Common myeloid progenitor, CD34-positive (primary cell): ENCODE measurements around the gene CERT1. TPM values are rescaled to one million over a fixed set of nuclear protein-coding genes. Genes with fewer than 3 reads are reported as not detected.
"Not testable (repeated sequence)": the region's sequence is repeated elsewhere in the genome, so short reads cannot be mapped to it uniquely, and the experiment has no call there.

ENCODE experiments used
- CTCF ChIA-PET: fragments of 350-600 bp; sonication (Branson Sonifier 250); formaldehyde crosslinking; loops from one replicate; lab custom pipeline; 2021; ENCODE audit warnings: antibody characterized with exemption; lab: Charles Lee
- POLR2A ChIA-PET: fragments of 350-600 bp; sonication (Branson Sonifier 250); formaldehyde crosslinking; loops from one replicate; lab custom pipeline; 2021; ENCODE audit warnings: antibody characterized with exemption; lab: Charles Lee
- DNase-seq, 3 donors: peaks; one replicate each; pipeline versions ENCODE4 v3.0.0 to v3.0.0-alpha.2; 2013
- H3K27ac ChIP-seq, 2 experiments: 1 replicate in 1 of 2; 2 replicates in 1 of 2; pipeline ENCODE4 v1.7.0; 2013; ENCODE audit warnings: inconsistent platforms in 2 of 2, low read length in 2 of 2, mild to moderate bottlenecking in 2 of 2, low read depth in 1 of 2, moderate library complexity in 1 of 2; ENCODE audit not compliant: severe bottlenecking in 2 of 2, insufficient read depth in 1 of 2, poor library complexity in 1 of 2
- H3K27me3 ChIP-seq, 5 experiments: replicated peaks in 2 of 5; 1 replicate in 3 of 5; 2 replicates in 2 of 5; pipeline versions ENCODE4 v1.6.1 to v1.7.0; 2013; ENCODE audit warnings: low read length in 4 of 5, mild to moderate bottlenecking in 2 of 5, moderate library complexity in 2 of 5, inconsistent platforms in 1 of 5; ENCODE audit not compliant: insufficient read depth in 5 of 5, control insufficient read depth in 4 of 5
- H3K36me3 ChIP-seq, 4 experiments: 1 replicate in 2 of 4; 2 replicates in 2 of 4; pipeline versions ENCODE4 v1.6.1 to v1.7.0; 2013; ENCODE audit warnings: low read length in 3 of 4, control low read depth in 1 of 4, mild to moderate bottlenecking in 1 of 4; ENCODE audit not compliant: control insufficient read depth in 4 of 4, insufficient read depth in 4 of 4
- H3K4me1 ChIP-seq, 4 experiments: 1 replicate in 3 of 4; 2 replicates in 1 of 4; pipeline versions ENCODE4 v1.6.1 to v1.7.1; 2013; ENCODE audit warnings: low read length in 3 of 4, mild to moderate bottlenecking in 3 of 4, control low read depth in 1 of 4, inconsistent platforms in 1 of 4, moderate library complexity in 1 of 4; ENCODE audit not compliant: control insufficient read depth in 4 of 4, insufficient read depth in 4 of 4; ENCODE audit errors: control extremely low read depth in 1 of 4
- H3K4me3 ChIP-seq, 7 experiments: 1 replicate in 4 of 7; 2 replicates in 3 of 7; pipeline versions ENCODE4 v1.5.1 to v1.7.0; 2013; ENCODE audit warnings: mild to moderate bottlenecking in 7 of 7, low read length in 6 of 7, moderate library complexity in 6 of 7, inconsistent platforms in 2 of 7, low read depth in 2 of 7, control low read depth in 1 of 7; ENCODE audit not compliant: insufficient read depth in 4 of 7, control insufficient read depth in 1 of 7; ENCODE audit errors: extremely low read depth in 1 of 7
- H3K9me3 ChIP-seq, 5 experiments: 1 replicate in 4 of 5; 2 replicates in 1 of 5; pipeline versions ENCODE4 v1.6.1 to v1.7.1; 2013; ENCODE audit warnings: low read length in 4 of 5, mild to moderate bottlenecking in 2 of 5, inconsistent platforms in 1 of 5, low read depth in 1 of 5, moderate library complexity in 1 of 5; ENCODE audit not compliant: control insufficient read depth in 4 of 5, insufficient read depth in 2 of 5; ENCODE audit errors: control extremely low read depth in 1 of 5
- WGBS: methylation state at CpG from one replicate; pipeline ENCODE4 v1.1.5; 2013; ENCODE audit not compliant: insufficient coverage; 5-methylcytosine and 5-hydroxymethylcytosine counted together
- polyA plus RNA-seq: library from polyadenylated mRNA; unstranded; fragments of 120-200 nt; gene quantifications from one replicate; pipeline ENCODE4 v1.2.1, GENCODE V29; 2013

CERT1 gene, protein sequence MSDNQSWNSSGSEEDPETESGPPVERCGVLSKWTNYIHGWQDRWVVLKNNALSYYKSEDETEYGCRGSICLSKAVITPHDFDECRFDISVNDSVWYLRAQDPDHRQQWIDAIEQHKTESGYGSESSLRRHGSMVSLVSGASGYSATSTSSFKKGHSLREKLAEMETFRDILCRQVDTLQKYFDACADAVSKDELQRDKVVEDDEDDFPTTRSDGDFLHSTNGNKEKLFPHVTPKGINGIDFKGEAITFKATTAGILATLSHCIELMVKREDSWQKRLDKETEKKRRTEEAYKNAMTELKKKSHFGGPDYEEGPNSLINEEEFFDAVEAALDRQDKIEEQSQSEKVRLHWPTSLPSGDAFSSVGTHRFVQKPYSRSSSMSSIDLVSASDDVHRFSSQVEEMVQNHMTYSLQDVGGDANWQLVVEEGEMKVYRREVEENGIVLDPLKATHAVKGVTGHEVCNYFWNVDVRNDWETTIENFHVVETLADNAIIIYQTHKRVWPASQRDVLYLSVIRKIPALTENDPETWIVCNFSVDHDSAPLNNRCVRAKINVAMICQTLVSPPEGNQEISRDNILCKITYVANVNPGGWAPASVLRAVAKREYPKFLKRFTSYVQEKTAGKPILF
- polyA plus RNA-seq = 27.8 TPM

GRCh38 chr5:75511435-75512382, at the start of gene CERT1, which contains the start of gene POLK:
TSS of gene CERT1 (minus strand) at chr5:75511629. CDS start at chr5:75511207, 422 bp downstream.
TSS of gene POLK (plus strand) at chr5:75511891.
- peaks cover 0 to 8% (median 0%) of the 10 kb centered on the region in 5 experiments for H3K9me3 ChIP-seq
- DNase-seq = peak; percentile 98 to 99 (median 99)
- POLR2A ChIA-PET = interaction anchor here (1.2 kb wide), 1 partner anchor 175 kb away, joined by 3 read pairs; the partner anchor contains the start of gene HMGCR
- peak within 1 kb of the TSS; percentile 80 to 92 for H3K27ac ChIP-seq
- CTCF ChIA-PET = interaction anchor here (0.6 to 1.3 kb wide), 5 partner anchors 9 to 763 kb away, joined by 3 to 4 read pairs (median 3); no protein-coding TSS in a partner anchor
- H3K36me3 ChIP-seq = peaks cover 0 to 2% (median under 1%) of the 10 kb centered on the region in 4 experiments
- WGBS = 0% methylated on average over 45 of the region's 71 CpGs
- H3K4me3 ChIP-seq = peak within 1 kb of the TSS; percentile 69 to 97 (median 89)
- H3K27me3 ChIP-seq = no peaks in the 10 kb centered on the region
- H3K4me1 ChIP-seq = peaks cover 2 to 36% (median 19%) of the 10 kb centered on the region in 4 experiments

DNA sequence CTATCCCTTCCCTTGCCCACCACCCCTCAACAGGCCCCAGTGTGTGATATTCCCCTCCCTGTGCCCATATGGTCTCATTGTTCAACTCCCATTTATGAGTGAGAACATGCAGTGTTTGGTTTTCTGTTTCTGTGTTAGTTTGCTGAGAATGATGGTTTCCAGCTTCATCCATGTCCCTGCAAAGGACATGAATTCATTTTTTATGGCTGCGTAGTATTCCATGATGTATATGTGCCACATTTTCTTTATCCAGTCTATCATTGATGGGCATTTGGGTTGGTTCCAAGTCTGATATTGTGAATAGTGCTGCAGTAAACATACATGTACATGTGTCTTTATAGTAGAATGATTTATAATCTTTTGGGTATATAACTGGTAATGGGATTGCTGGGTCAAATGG, 49.2 kb upstream of the CERT1 start:
- H3K27ac ChIP-seq = not testable (repeated sequence)
- CTCF ChIA-PET = interaction anchor here (2.1 kb wide), 1 partner anchor 12 kb away, joined by 5 read pairs; no protein-coding TSS in a partner anchor
- no CpG with 5 or more reads among the region's 1 CpG for WGBS

DNA sequence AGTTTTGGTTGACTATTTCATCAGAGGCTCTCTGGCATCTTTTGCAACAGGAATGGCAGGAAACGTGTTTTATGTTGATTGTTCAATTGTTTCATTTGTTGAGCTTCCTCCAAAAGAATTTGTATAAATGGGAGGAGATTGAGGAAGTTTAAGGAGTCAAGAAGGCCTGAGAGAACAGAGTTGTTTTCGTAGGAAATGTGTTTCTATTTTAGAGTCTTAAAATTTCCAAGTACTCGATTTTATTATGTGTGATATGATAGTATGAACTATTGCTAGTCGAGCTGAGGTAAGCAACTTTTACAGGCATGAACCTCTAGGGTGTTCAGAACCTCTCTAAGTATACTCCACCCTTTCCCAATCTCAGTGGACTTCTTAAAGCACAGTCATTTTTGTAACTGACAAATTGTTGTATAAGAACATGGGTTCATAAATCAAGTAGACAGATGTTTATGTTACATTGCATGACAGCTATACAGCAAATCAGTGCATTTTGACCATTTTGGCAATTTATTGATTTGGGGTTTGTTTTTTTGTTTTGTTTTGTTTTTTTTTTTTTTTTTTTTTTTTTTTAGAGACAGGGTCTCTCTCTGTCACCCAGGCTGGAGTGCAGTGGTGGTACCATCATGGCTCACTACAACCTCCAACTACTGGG, 47.7 kb upstream of the CERT1 start:
- no peaks in the 10 kb centered on the region for H3K27me3 ChIP-seq
- peaks cover 0 to 2% (median 0%) of the 10 kb centered on the region in 5 experiments for H3K9me3 ChIP-seq
- peak; percentile 25 to 74 (median 58) for DNase-seq
- WGBS = 0% methylated on average over 2 of the region's 4 CpGs
- ChIA-PET CTCF (no interaction called here), POLR2A (no interaction called here)
- peak overlapping the region in 5 of 7 experiments; percentile 8 to 66 (median 38) for H3K4me3 ChIP-seq
- peaks cover 0 to 21% (median 15%) of the 10 kb centered on the region in 4 experiments for H3K36me3 ChIP-seq
- peaks cover 3 to 15% (median 6%) of the 10 kb centered on the region in 4 experiments for H3K4me1 ChIP-seq
- H3K27ac ChIP-seq = peak overlapping the region; percentile 22 to 73

More for the DNA sequence above, 49.2 kb upstream of the CERT1 start:
- DNase-seq, POLR2A ChIA-PET, H3K27me3 ChIP-seq, H3K4me3 ChIP-seq, H3K9me3 ChIP-seq: not testable (repeated sequence)
- Histone ChIP-seq H3K36me3 (peaks cover 0 to 11% (median 10%) of the 10 kb centered on the region in 4 experiments), H3K4me1 (peaks cover 3 to 16% (median 6%) of the 10 kb centered on the region in 4 experiments)

DNA sequence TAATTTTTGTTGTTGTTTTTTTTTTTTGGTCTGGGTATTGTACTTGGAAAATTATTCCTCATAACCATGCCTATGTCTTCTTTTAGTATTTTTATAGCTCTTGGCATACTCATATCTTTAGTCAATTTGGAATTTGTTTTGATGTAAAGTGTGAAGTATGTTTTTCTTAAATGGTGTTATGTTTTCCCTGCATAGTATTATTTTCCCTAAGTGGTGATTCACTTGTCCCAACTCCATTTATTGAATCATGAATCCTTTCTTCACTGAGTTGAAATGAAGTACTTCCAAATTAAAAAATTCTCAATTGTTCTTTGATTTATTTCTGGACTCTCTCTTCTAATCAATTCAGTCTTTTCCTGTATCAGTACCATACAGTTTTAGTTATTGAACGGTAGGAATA, 46.8 kb upstream of the CERT1 start:
- H3K27ac ChIP-seq = no peak overlapping the region
- POLR2A ChIA-PET = interaction anchor here (0.6 kb wide), 1 partner anchor 11 kb away, joined by 3 read pairs; no protein-coding TSS in a partner anchor
- H3K4me3 ChIP-seq = no peak overlapping the region

DNA sequence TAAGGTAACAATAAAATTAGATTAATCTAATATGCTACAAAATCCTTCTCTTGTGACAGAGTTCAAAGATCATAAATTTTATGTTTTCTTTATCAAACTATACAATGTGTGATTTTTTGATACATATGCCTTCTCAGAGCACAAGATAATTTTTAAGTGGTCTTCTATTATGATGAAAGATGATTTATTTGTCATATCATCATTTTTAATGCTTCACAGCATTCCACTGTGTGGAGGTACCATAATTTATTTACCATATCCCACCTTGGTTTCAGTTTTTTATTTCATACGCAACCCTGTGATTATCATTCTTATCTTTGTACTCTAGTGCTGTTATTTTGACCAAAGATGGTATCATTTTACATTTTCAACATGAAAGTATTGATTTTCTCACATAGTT, 41.9 kb upstream of the CERT1 start:
- H3K36me3 ChIP-seq = peaks cover 8 to 40% (median 30%) of the 10 kb centered on the region in 4 experiments
- WGBS = no CpG with 5 or more reads among the region's 1 CpG
- H3K4me1 ChIP-seq = peaks cover 0 to under 1% (median 0%) of the 10 kb centered on the region in 4 experiments
- no peak overlapping the region for H3K4me3 ChIP-seq
- CTCF ChIA-PET = no interaction called here
- no peak overlapping the region for H3K27ac ChIP-seq
- peaks cover 0 to 2% (median 0%) of the 10 kb centered on the region in 5 experiments for H3K9me3 ChIP-seq
- H3K27me3 ChIP-seq = no peaks in the 10 kb centered on the region
- POLR2A ChIA-PET = no interaction called here
- DNase-seq = no peak

More for the DNA sequence above, 46.8 kb upstream of the CERT1 start:
- Histone ChIP-seq H3K36me3 (peaks cover 3 to 30% (median 18%) of the 10 kb centered on the region in 4 experiments), H3K9me3 (peaks cover 0 to 2% (median 0%) of the 10 kb centered on the region in 5 experiments), H3K4me1 (peaks cover 3 to 15% (median 6%) of the 10 kb centered on the region in 4 experiments), H3K27me3 (no peaks in the 10 kb centered on the region)
- CTCF ChIA-PET = interaction anchor here (0.8 to 1.5 kb wide), 2 partner anchors 13 to 35 kb away, joined by 3 read pairs; no protein-coding TSS in a partner anchor
- no CpG with 5 or more reads among the region's 1 CpG for WGBS
- DNase-seq = no peak

GRCh38 chr5:75552764-75553163, 41.3 kb upstream of the CERT1 start:
- ChIA-PET POLR2A (no interaction called here), CTCF (no interaction called here)
- Histone ChIP-seq H3K36me3 (peaks cover 8 to 40% (median 28%) of the 10 kb centered on the region in 4 experiments), H3K27ac (no peak overlapping the region), H3K4me3 (no peak overlapping the region), H3K9me3 (peaks cover 0 to 2% (median 0%) of the 10 kb centered on the region in 5 experiments), H3K27me3 (no peaks in the 10 kb centered on the region), H3K4me1 (no peaks in the 10 kb centered on the region)
- DNase-seq = no peak
- WGBS = no CpG with 5 or more reads among the region's 2 CpGs
